Epithelial cell of esophagus (primary cell): Measurements from ENCODE around the gene UMOD.

Source experiments
- DNase-seq: peaks from one replicate; pipeline ENCODE4 v3.0.0; 2010; ENCODE audit warnings: low read depth
- H3K4me3 ChIP-seq: 2 replicates; pipeline ENCODE4 v1.5.1; 2011; ENCODE audit warnings: mild to moderate bottlenecking, low read length, control low read depth
- CTCF ChIP-seq: IDR thresholded peaks from 2 replicates; pipeline ENCODE4 v1.5.1; 2011; ENCODE audit warnings: low read depth, mild to moderate bottlenecking, low read length, control low read depth, inconsistent platforms; ENCODE audit not compliant: insufficient read depth; ENCODE audit errors: missing control alignments

UMOD gene

DNA sequence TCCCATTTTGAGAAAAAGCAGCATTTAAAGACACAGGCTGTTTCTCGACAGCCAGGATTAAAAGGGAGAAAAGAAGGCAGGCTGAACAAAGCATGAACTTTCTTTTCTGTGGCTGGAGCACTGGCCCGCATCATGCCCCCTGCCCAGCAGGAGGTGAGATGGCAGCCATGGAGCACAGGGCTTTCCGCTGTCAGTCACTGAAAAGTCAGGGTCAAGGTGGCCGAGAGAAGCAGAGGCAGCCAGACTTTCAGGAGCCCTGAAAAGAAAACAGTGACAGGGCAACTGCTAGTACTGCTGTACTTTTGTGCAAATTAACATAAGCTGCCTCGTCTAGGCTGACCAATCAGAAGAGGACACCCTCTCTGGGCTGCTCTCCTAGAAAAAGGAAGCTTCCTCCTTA, 19.4 kb downstream of the UMOD start:
- no peak for DNase-seq
- no peak for TF ChIP-seq CTCF
- H3K4me3 ChIP-seq, result no peak overlapping the region

GRCh38 chr16:20332411-20332810, 20.1 kb downstream of the UMOD start:
- H3K4me3 ChIP-seq, result no peak overlapping the region
- no peak for DNase-seq
- no peak for TF ChIP-seq CTCF

GRCh38 chr16:20331635-20332034, 20.9 kb downstream of the UMOD start:
- no peak for DNase-seq

DNA sequence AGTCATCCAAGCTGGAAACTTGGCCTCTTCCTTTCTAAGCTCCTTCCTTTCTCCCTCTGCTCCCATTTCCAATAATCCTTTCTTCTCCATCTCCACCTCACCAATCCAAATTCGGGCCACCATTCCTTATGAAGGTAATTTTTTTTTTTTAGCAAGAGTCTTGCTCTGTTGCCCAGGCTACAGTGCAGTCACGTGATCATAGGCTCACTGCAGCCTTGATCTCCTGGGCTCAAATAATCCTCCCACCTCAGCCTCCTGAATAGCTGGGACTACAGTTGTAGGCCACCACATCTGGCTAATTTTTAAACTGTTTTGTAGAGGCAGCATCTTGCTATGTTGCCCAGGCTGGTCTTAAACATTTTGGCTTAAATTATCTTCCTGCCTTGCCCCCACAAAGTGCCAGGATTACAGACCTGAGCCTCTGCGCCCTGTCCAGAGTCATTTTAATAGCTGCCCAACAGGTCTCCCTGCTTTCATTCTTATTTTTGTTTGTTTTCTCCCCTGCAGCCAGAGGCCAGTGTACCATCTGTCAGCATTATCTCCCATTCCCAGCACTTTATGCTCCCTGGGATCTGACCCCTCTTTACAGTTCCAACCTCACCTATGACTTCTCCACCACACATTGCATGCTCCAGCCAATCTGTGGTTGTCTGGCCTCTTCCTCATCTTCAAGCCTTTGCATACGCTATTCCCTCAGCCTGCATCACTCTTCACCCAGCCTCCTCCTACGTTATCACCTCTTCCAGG, 22.9 kb downstream of the UMOD start:
- DNase-seq, result no peak
- no peak for TF ChIP-seq CTCF
- H3K4me3 ChIP-seq, result no peak overlapping the region

More at GRCh38 chr16:20331635-20332034, 20.9 kb downstream of the UMOD start:
- TF ChIP-seq CTCF, result no peak
- no peak overlapping the region for H3K4me3 ChIP-seq

GRCh38 chr16:20327444-20328041, 25.0 kb downstream of the UMOD start, which contains the start of gene GP2:
Gene GP2 (minus strand): TSS chr16:20327513. CDS start chr16:20326431, 1,082 bp downstream.
- no peak for DNase-seq
- no peak for TF ChIP-seq CTCF

GRCh38 chr16:20326321-20326720, 26.2 kb downstream of the UMOD start:
- DNase-seq, result no peak
- H3K4me3 ChIP-seq, result no peak overlapping the region
- TF ChIP-seq CTCF, result no peak

More at GRCh38 chr16:20327444-20328041, 25.0 kb downstream of the UMOD start, which contains the start of gene GP2:
- H3K4me3 ChIP-seq, result no peak within 1 kb of the TSS

DNA sequence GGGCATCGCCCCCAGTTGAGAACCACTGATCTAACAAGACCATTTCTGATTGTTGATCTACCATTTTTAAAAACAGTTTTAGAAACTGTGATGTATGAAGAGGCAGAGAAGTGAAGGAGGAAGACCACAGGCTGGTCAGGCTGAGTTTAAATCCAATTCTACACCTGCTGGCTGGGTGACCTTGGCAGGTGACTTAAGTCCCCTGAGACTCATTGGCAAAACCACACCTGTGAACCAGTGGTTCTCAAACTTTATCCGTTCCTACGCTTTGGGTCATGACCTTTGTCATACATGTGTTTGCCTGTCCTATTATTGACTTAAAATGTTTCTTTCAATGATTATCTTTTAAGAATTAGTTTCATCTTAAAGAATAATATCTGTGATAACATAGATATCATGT, 27.5 kb downstream of the UMOD start:
- no peak for DNase-seq
- TF ChIP-seq CTCF, result no peak
- no peak overlapping the region for H3K4me3 ChIP-seq
